ENCODE data around the gene ETV7. TPM values are rescaled to one million over a fixed set of nuclear protein-coding genes. Genes with fewer than 3 reads are reported as not detected.

The ETV7 gene
- total RNA-seq, 1 experiment from 2014 or later = 0.58 TPM

- ChIA-PET CTCF (interaction anchor here (0.5 to 2.4 kb wide), 3 partner anchors 17 to 198 kb away, joined by 5 to 14 read pairs (median 7); no protein-coding TSS in a partner anchor), POLR2A (ENCODE audit: low non-redundant PET) (no interaction called here)
- H3K4me3 ChIP-seq (ENCODE audit: low read depth, low read length, poor library complexity, severe bottlenecking) = no peak overlapping the region
- no peaks in the 10 kb centered on the region for H3K4me1 ChIP-seq (ENCODE audit: insufficient read depth, low read length, poor library complexity, severe bottlenecking)
- intact Hi-C loops (cut with micrococcal nuclease; ENCODE audit: unreplicated experiment) = no loop called here
- H3K9me3 ChIP-seq (ENCODE audit: low read depth, low read length, poor library complexity, severe bottlenecking) = peaks cover 7% of the 10 kb centered on the region
- no peak for DNase-seq (ENCODE audit: low spot score)
- BruUV-seq (replicated peaks) = no TSS peak
- H3K27ac ChIP-seq (ENCODE audit: low read depth, low read length, poor library complexity, severe bottlenecking) = no peak overlapping the region
- H3K27me3 ChIP-seq (replicated peaks; ENCODE audit: insufficient read depth, low read depth, low read length, poor library complexity) = no peaks in the 10 kb centered on the region
- no peaks in the 10 kb centered on the region for H3K36me3 ChIP-seq (ENCODE audit: insufficient read depth, low read length, poor library complexity, severe bottlenecking)
- TF ChIP-seq CTCF (conservative IDR thresholded peaks at IDR 0.05; ENCODE audit: low read depth, low read length) = no peak
- TF ChIP-seq EZH2 (IDR thresholded peaks at IDR 0.05; ENCODE audit: borderline replicate concordance, low read depth, low read length, poor library complexity, severe bottlenecking) = no peak
Measured at GRCh38 chr6:36358226-36358915, 29.1 kb downstream of the ETV7 start.

DNA sequence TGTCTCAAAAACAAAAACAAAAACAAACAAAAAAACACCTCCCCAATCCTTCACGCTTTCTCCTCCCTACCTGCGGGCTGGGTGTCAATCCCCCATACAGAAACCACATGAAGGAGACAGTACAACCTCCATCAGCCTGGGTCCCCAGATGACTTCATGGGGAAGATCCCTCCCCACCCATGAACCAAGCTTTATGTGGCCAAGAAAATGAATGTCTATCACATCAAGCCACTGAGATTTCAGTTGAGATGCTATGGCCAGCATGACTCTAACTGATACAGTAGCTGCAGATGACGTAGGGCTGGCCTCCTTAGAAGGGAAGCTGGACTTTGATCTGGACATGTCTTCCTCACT lies 29.6 kb downstream of the ETV7 start:
- intact Hi-C loops (cut with micrococcal nuclease; ENCODE audit: unreplicated experiment) = no loop called here
- Histone ChIP-seq H3K36me3 (ENCODE audit: insufficient read depth, low read length, poor library complexity, severe bottlenecking) (no peaks in the 10 kb centered on the region), H3K4me3 (ENCODE audit: low read depth, low read length, poor library complexity, severe bottlenecking) (no peak overlapping the region), H3K4me1 (ENCODE audit: insufficient read depth, low read length, poor library complexity, severe bottlenecking) (no peaks in the 10 kb centered on the region), H3K27ac (ENCODE audit: low read depth, low read length, poor library complexity, severe bottlenecking) (no peak overlapping the region), H3K27me3 (replicated peaks; ENCODE audit: insufficient read depth, low read depth, low read length, poor library complexity) (no peaks in the 10 kb centered on the region), H3K9me3 (ENCODE audit: low read depth, low read length, poor library complexity, severe bottlenecking) (peaks cover 10% of the 10 kb centered on the region)
- CTCF ChIA-PET = interaction anchor here (0.5 kb wide), 1 partner anchor 198 kb away, joined by 7 read pairs; no protein-coding TSS in a partner anchor
- no TSS peak for BruUV-seq (replicated peaks)
- DNase-seq (ENCODE audit: low spot score) = no peak
- POLR2A ChIA-PET (ENCODE audit: low non-redundant PET) = no interaction called here
- TF ChIP-seq CTCF (conservative IDR thresholded peaks at IDR 0.05; ENCODE audit: low read depth, low read length) (no peak), EZH2 (IDR thresholded peaks at IDR 0.05; ENCODE audit: borderline replicate concordance, low read depth, low read length, poor library complexity, severe bottlenecking) (no peak)

DNA sequence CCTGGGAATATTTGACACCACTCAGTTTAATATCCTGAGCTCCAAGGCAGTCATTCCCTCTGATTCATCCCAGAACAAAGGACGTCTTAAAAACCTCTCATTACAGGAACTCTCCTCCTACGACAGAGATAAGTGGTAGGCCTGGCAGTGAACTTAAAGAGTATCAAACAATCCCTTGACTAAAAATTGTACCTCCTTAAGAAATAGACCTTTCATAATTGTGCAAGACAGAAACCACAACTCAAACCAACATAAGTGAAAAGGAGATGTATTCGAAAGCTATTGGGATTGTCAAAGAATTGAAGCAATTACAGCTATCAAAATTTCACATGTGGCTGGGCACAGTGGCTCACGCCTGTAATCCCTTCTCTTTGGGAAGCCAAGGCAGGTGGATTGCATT lies 31.6 kb downstream of the ETV7 start:
- CTCF ChIA-PET = no interaction called here
- intact Hi-C loops (cut with micrococcal nuclease; ENCODE audit: unreplicated experiment) = no loop called here
- Histone ChIP-seq H3K27me3 (replicated peaks; ENCODE audit: insufficient read depth, low read depth, low read length, poor library complexity) (no peaks in the 10 kb centered on the region), H3K36me3 (ENCODE audit: insufficient read depth, low read length, poor library complexity, severe bottlenecking) (no peaks in the 10 kb centered on the region), H3K9me3 (ENCODE audit: low read depth, low read length, poor library complexity, severe bottlenecking) (peaks cover 16% of the 10 kb centered on the region), H3K27ac (ENCODE audit: low read depth, low read length, poor library complexity, severe bottlenecking) (no peak overlapping the region), H3K4me1 (ENCODE audit: insufficient read depth, low read length, poor library complexity, severe bottlenecking) (no peaks in the 10 kb centered on the region), H3K4me3 (ENCODE audit: low read depth, low read length, poor library complexity, severe bottlenecking) (no peak overlapping the region)
- BruUV-seq (replicated peaks) = no TSS peak
- POLR2A ChIA-PET (ENCODE audit: low non-redundant PET) = no interaction called here
- TF ChIP-seq CTCF (conservative IDR thresholded peaks at IDR 0.05; ENCODE audit: low read depth, low read length) (no peak), EZH2 (IDR thresholded peaks at IDR 0.05; ENCODE audit: borderline replicate concordance, low read depth, low read length, poor library complexity, severe bottlenecking) (no peak)
- DNase-seq (ENCODE audit: low spot score) = no peak

Measured in A673 (cell line).